LNCAP (cell line): ENCODE data around the gene STIM2.

ENCODE experiments used
- TF ChIP-seq, protein P1 (sequence below): fragments of 450-650 bp; IDR thresholded peaks from 2 replicates; pipeline ENCODE4 v1.5.1; 2017; ENCODE audit warnings: mild to moderate bottlenecking

Gene STIM2

DNA sequence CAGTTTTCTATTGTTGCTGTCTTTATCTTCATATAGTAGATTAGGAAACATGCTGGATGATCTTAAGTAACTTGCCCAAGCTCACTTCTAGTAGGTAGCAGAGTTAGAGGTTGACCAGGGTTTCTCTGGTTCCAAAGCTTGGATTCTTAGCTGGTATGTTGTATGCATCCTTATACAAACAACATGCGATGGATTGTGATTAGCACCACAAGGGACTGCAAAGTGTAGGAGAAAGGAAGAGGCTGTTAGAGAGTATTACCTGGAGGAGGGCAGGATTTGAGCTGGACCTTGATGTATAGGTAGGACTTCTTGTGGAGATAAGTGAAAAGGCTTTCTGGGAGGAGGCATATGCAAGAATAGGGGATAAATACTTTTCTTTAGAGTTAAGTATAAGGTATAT is 5.6 kb downstream of the STIM2 start:
- TF ChIP-seq, protein P1, sequence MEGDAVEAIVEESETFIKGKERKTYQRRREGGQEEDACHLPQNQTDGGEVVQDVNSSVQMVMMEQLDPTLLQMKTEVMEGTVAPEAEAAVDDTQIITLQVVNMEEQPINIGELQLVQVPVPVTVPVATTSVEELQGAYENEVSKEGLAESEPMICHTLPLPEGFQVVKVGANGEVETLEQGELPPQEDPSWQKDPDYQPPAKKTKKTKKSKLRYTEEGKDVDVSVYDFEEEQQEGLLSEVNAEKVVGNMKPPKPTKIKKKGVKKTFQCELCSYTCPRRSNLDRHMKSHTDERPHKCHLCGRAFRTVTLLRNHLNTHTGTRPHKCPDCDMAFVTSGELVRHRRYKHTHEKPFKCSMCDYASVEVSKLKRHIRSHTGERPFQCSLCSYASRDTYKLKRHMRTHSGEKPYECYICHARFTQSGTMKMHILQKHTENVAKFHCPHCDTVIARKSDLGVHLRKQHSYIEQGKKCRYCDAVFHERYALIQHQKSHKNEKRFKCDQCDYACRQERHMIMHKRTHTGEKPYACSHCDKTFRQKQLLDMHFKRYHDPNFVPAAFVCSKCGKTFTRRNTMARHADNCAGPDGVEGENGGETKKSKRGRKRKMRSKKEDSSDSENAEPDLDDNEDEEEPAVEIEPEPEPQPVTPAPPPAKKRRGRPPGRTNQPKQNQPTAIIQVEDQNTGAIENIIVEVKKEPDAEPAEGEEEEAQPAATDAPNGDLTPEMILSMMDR, result no peak

DNA sequence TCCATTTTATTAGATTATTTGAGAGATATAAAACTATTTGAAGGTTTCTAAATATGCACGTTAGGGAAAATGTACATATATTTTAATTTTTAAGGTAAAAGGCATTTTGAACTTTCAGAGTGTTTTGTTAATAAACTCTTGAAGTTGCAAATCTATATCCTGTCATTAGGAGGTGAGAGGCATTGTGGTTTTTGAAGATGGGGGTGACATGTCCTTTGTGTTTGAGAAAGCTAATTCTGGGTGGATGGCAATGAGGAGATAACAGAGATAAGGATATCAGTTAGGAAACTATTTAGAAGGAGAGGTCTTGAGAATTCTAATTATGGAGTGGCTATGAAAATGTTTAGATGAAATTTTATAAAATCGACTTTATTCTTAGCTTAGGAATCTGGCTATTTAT is 6.1 kb downstream of the STIM2 start:
- TF ChIP-seq, protein P1, result no peak

DNA sequence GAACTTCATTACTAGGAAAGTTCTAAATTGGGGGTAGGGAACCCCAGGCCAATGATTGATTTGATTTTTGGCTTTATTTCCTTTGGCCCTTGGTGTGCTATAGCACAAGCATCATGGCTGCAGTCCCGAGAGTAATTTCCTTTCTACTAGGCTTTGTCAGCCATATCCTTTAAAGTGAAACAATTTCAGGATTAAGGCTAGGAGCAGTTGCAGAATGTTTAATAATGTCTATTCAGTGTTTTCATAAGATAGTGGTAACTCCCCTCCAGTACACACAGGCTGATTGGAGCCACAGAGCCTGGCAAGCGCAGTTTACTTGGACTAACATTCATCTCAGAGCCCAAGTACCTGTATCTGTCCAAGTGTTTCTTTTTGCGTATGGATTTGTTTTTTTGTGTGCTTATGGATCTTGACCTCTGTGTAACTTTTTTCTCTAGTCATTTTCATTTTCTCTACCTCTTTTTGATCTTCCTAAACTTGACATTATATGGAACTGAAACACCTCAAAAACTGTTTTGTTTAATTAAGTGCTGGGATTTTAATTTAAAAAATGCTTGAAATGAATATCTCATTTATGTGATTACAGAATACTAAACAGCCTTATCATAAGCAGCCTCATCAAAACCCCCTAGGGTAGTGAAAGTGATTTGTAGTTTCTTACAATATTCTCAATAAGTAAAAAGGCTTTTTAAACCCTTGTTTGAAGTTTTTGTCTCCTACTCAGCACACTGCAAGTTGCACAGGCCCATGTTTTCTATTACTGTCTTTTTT is 7.5 kb downstream of the STIM2 start:
- TF ChIP-seq, protein P1, result no peak

DNA sequence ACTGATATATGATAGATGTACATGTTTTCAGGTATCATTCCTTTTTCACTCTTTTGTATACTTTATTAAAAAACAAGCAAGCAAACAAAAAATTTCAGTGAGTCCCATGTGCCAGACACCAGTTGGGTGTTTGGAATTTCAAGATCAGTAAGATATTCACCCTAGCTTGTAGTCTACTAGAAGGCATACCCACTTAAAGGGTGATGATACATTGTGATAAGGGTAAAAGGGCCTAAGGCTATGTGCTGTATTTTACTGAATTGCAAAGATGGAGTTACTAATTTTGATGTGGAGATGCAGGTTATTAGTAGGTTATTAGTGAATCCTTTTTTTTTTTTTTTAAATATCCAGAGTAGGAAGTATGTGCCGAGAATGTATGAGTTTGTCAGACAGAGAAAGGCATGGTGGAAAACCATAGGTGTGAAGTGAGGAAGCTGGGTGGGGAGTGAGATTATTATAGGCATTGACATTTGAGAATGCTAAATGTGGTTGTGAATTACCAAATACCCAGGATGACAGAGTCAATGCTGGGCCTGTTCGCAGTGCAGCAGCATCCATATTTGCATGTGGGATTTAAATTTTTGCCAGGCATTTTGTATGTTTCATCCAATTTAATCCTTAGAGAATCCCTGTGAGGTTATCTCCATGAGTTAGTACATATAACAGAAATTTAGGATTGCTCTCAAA is 10.1 kb downstream of the STIM2 start:
- TF ChIP-seq, protein P1, result no peak

GRCh38 chr4:26871611-26872010 is 11.0 kb downstream of the STIM2 start:
- TF ChIP-seq, protein P1, result no peak

DNA sequence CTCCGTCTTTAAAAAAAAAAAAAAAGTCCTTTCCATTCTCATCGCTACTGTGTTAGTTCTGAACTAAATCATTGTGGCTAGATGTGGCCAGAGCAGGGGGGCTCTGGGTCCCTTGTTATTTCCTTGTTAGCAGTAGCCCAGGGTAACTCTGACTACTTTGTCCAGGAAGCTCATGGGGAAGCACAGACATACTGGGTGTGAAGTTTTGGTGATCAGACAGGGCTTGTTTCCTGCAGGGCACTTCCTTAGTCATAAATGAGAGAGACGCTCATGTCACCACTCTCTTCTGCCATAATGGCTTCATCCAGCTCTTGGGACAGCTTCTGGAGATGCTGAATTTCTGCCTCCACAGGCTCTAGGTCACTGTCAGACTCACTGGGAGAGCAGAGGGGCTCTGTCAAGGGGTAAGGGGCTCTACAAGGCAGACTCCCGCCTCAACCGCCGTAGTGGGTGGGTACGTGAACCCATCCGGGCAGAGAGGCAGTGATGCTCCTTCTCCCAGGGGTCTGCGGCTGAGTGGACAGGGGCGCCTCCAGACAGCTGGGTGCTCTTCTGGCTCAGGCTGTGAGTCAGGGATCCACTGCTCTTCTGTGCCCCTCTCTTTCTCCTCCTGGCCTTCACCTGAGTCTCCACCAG is 12.9 kb downstream of the STIM2 start:
- TF ChIP-seq, protein P1, result no peak

DNA sequence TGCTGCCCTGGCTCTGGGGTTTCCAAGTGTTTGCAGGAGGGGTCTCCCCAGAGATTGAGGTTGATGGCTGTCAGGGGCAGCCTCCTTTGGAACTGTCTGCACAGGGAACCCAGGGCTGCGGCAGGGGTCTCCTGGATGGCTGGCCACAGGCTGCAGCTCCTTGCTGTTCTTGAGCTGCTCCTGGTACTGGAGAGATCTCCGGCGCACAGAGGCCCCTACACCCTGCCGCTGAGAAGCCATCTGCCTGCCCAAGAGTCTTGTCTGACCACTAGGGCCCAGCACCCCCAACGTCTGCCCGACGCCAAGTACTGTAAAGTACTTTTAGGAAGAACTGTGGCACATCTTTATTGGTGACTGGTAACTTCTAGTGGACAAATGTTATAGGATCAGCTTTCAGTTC is 13.5 kb downstream of the STIM2 start:
- TF ChIP-seq, protein P1, result no peak
